Neuronal stem cell (in vitro differentiated cells): ENCODE results near the gene CFAP92.

Source experiments
- DNase-seq: peaks from one replicate; pipeline ENCODE4 v3.0.0-alpha.2; 2013; ENCODE audit warnings: low spot score
- H2AFZ ChIP-seq: one replicate; pipeline ENCODE4 v1.6.1; 2013; ENCODE audit warnings: mild to moderate bottlenecking, low read length, inconsistent platforms
- H2AK5ac ChIP-seq: 2 replicates; pipeline ENCODE4 v1.6.1; 2013; ENCODE audit warnings: low read depth, mild to moderate bottlenecking, inconsistent platforms, low read length, moderate library complexity, mixed read lengths
- H2BK120ac ChIP-seq: 2 replicates; pipeline ENCODE4 v1.6.1; 2013; ENCODE audit warnings: low read depth, mild to moderate bottlenecking, inconsistent platforms, low read length, moderate library complexity, mixed read lengths
- H2BK12ac ChIP-seq: one replicate; pipeline ENCODE4 v1.6.1; 2013; ENCODE audit warnings: low read length, inconsistent platforms
- H2BK15ac ChIP-seq: 2 replicates; pipeline ENCODE4 v1.6.1; 2013; ENCODE audit warnings: mild to moderate bottlenecking, low read length, inconsistent platforms, mixed read lengths
- H2BK5ac ChIP-seq: one replicate; pipeline ENCODE4 v1.6.1; 2013; ENCODE audit warnings: inconsistent platforms, mild to moderate bottlenecking, low read length, moderate library complexity
- H3K14ac ChIP-seq: one replicate; pipeline ENCODE4 v1.6.1; 2013; ENCODE audit warnings: low read length, inconsistent platforms
- H3K18ac ChIP-seq: 2 replicates; pipeline ENCODE4 v1.6.1; 2013; ENCODE audit warnings: low read length, inconsistent platforms
- H3K23ac ChIP-seq: 2 replicates; pipeline ENCODE4 v1.6.1; 2013; ENCODE audit warnings: low read depth, mild to moderate bottlenecking, mixed read lengths, low read length, inconsistent platforms; ENCODE audit not compliant: poor library complexity
- H3K27ac ChIP-seq: replicated peaks from 3 replicates; pipeline ENCODE4 v1.5.1; 2013; ENCODE audit warnings: low read length, inconsistent platforms
- H3K27me3 ChIP-seq, 3 experiments: 2 replicates each; pipeline ENCODE4 v1.6.1; 2013; ENCODE audit warnings: low read length in 3 of 3, mild to moderate bottlenecking in 2 of 3, inconsistent platforms in 1 of 3, low read depth in 1 of 3, mixed read lengths in 1 of 3, moderate library complexity in 1 of 3; ENCODE audit not compliant: control insufficient read depth in 3 of 3, insufficient read depth in 3 of 3
- H3K36me3 ChIP-seq, 2 donors: replicated peaks in 1 of 2; 2 replicates each; pipeline ENCODE4 v1.6.1; 2013; ENCODE audit warnings: low read length in 2 of 2; ENCODE audit not compliant: control insufficient read depth in 2 of 2, insufficient read depth in 2 of 2
- H3K4ac ChIP-seq: 2 replicates; pipeline ENCODE4 v1.6.1; 2013; ENCODE audit warnings: inconsistent platforms, mild to moderate bottlenecking, low read length, moderate library complexity
- H3K4me1 ChIP-seq, 2 donors: 1 replicate in 1 of 2; 2 replicates in 1 of 2; pipeline ENCODE4 v1.6.1; 2013; ENCODE audit warnings: low read length in 2 of 2, low read depth in 1 of 2; ENCODE audit not compliant: control insufficient read depth in 2 of 2, insufficient read depth in 1 of 2
- H3K4me2 ChIP-seq: one replicate; pipeline ENCODE4 v1.6.1; 2013; ENCODE audit warnings: mild to moderate bottlenecking, low read length, inconsistent platforms; ENCODE audit not compliant: insufficient read depth, poor library complexity, severe bottlenecking
- H3K4me3 ChIP-seq, 2 donors: 2 replicates each; pipeline ENCODE4 v1.5.1; 2013; ENCODE audit warnings: low read length in 2 of 2, mild to moderate bottlenecking in 2 of 2, inconsistent platforms in 1 of 2, moderate library complexity in 1 of 2
- H3K79me1 ChIP-seq: one replicate; pipeline ENCODE4 v1.6.1; 2013; ENCODE audit warnings: low read depth, mild to moderate bottlenecking, inconsistent platforms, low read length, moderate library complexity
- H3K9ac ChIP-seq: one replicate; pipeline ENCODE4 v1.6.1; 2013; ENCODE audit warnings: mild to moderate bottlenecking, low read depth, low read length, inconsistent platforms; ENCODE audit not compliant: poor library complexity
- H3K9me3 ChIP-seq, 2 donors: replicated peaks in 1 of 2; 2 replicates each; pipeline versions ENCODE3 to v1.6.1; 2013; ENCODE audit warnings: low read length in 2 of 2, mild to moderate bottlenecking in 2 of 2, inconsistent platforms in 1 of 2, low read depth in 1 of 2, mixed read lengths in 1 of 2, moderate library complexity in 1 of 2; ENCODE audit not compliant: control insufficient read depth in 2 of 2, insufficient read depth in 1 of 2
- H4K8ac ChIP-seq: one replicate; pipeline ENCODE4 v1.6.1; 2013; ENCODE audit warnings: low read depth, mild to moderate bottlenecking, inconsistent platforms, low read length, moderate library complexity
- H4K91ac ChIP-seq: one replicate; pipeline ENCODE4 v1.6.1; 2013; ENCODE audit warnings: low read length, low read depth, mild to moderate bottlenecking, inconsistent platforms; ENCODE audit not compliant: poor library complexity
- WGBS, 2 donors: extraction: QIAGEN DNeasy Blood & Tissue Kit; methylation state at CpG; one replicate each; pipeline ENCODE4 v1.1.7; 2013; ENCODE audit warnings: missing lambda C conversion rate in 2 of 2, mixed read lengths in 1 of 2; ENCODE audit not compliant: insufficient read length in 2 of 2, insufficient replicate concordance in 1 of 2; ENCODE audit errors: extremely low coverage in 2 of 2; 5-methylcytosine and 5-hydroxymethylcytosine counted together

CFAP92 gene

GRCh38 chr3:129013491-129013891, 19.6 kb upstream of the CFAP92 start:
- Histone ChIP-seq H3K27me3 (no peaks in the 10 kb centered on the region), H2BK15ac (no peak overlapping the region), H3K4me3 (no peak overlapping the region), H4K8ac (no peak overlapping the region), H3K9ac (no peak overlapping the region), H3K4me2 (no peak overlapping the region), H2AK5ac (no peak overlapping the region), H3K27ac (no peak overlapping the region), H3K23ac (no peak overlapping the region), H2BK5ac (no peak overlapping the region), H3K18ac (no peak overlapping the region), H3K36me3 (peaks cover 0 to 93% of the 10 kb centered on the region in 2 donors), H3K9me3 (no peaks in the 10 kb centered on the region), H2BK120ac (no peak overlapping the region), H3K4me1 (peaks cover 10 to 20% of the 10 kb centered on the region in 2 donors), H3K4ac (no peak overlapping the region), H2AFZ (no peak overlapping the region), H2BK12ac (no peak overlapping the region), H4K91ac (no peak overlapping the region), H3K14ac (no peak overlapping the region), H3K79me1 (no peaks in the 10 kb centered on the region)
- no peak for DNase-seq
- WGBS, 2 donors = no CpG with 5 or more reads among the region's 3 CpGs

GRCh38 chr3:129010310-129010956, 16.6 kb upstream of the CFAP92 start:
- H3K14ac ChIP-seq = peak overlapping the region; percentile 60
- no peaks in the 10 kb centered on the region for H3K79me1 ChIP-seq
- H4K8ac ChIP-seq = no peak overlapping the region
- H3K36me3 ChIP-seq = peaks cover 0 to 93% of the 10 kb centered on the region in 2 donors
- H2BK5ac ChIP-seq = peak overlapping the region; percentile 16
- no peak overlapping the region for H3K4me2 ChIP-seq
- no peak overlapping the region for H3K23ac ChIP-seq
- H3K27ac ChIP-seq = peak overlapping the region; percentile 44
- H4K91ac ChIP-seq = peak overlapping the region; percentile 73
- no peak for DNase-seq
- H3K4me1 ChIP-seq = peaks cover 10 to 11% of the 10 kb centered on the region in 2 donors
- H3K9ac ChIP-seq = peak overlapping the region; percentile 44
- WGBS, 2 donors = no CpG with 5 or more reads among the region's 9 CpGs
- H3K9me3 ChIP-seq = no peaks in the 10 kb centered on the region
- peak overlapping the region; percentile 92 for H2BK15ac ChIP-seq
- H3K18ac ChIP-seq = peak overlapping the region; percentile 94
- no peak overlapping the region for H3K4ac ChIP-seq
- peak overlapping the region; percentile 81 for H2BK120ac ChIP-seq
- H3K27me3 ChIP-seq = peaks cover 0 to 1% (median 0%) of the 10 kb centered on the region in 3 experiments
- peak overlapping the region; percentile 30 for H2AFZ ChIP-seq
- H3K4me3 ChIP-seq = no peak overlapping the region
- H2BK12ac ChIP-seq = no peak overlapping the region
- H2AK5ac ChIP-seq = peak overlapping the region; percentile 91

GRCh38 chr3:129009266-129009665, 15.4 kb upstream of the CFAP92 start:
- H2BK120ac ChIP-seq = no peak overlapping the region
- no peak overlapping the region for H3K23ac ChIP-seq
- H3K14ac ChIP-seq = no peak overlapping the region
- H3K4me3 ChIP-seq = no peak overlapping the region
- H4K8ac ChIP-seq = no peak overlapping the region
- no peak overlapping the region for H3K9ac ChIP-seq
- H3K4ac ChIP-seq = no peak overlapping the region
- DNase-seq = no peak
- H3K36me3 ChIP-seq = peaks cover 0 to 93% of the 10 kb centered on the region in 2 donors
- no peak overlapping the region for H2AFZ ChIP-seq
- H4K91ac ChIP-seq = no peak overlapping the region
- peaks cover 0 to 10% (median 0%) of the 10 kb centered on the region in 3 experiments for H3K27me3 ChIP-seq
- no peaks in the 10 kb centered on the region for H3K9me3 ChIP-seq
- no peak overlapping the region for H2AK5ac ChIP-seq
- no peak overlapping the region for H3K27ac ChIP-seq
- no peak overlapping the region for H3K18ac ChIP-seq
- WGBS, 2 donors = no CpG with 5 or more reads among the region's 2 CpGs
- H2BK15ac ChIP-seq = no peak overlapping the region
- H2BK5ac ChIP-seq = no peak overlapping the region
- no peak overlapping the region for H3K4me2 ChIP-seq
- no peak overlapping the region for H2BK12ac ChIP-seq
- no peaks in the 10 kb centered on the region for H3K79me1 ChIP-seq
- H3K4me1 ChIP-seq = peaks cover 11 to 15% of the 10 kb centered on the region in 2 donors

GRCh38 chr3:129007792-129008191, 13.9 kb upstream of the CFAP92 start:
- H2BK120ac ChIP-seq = no peak overlapping the region

More at GRCh38 chr3:129007792-129008191, 13.9 kb upstream of the CFAP92 start:
- Histone ChIP-seq H3K18ac (no peak overlapping the region), H3K4ac (no peak overlapping the region), H3K4me3 (no peak overlapping the region), H3K14ac (no peak overlapping the region), H3K9me3 (peaks cover 0 to 3% of the 10 kb centered on the region in 2 donors), H2BK5ac (no peak overlapping the region), H3K27ac (no peak overlapping the region), H2AFZ (no peak overlapping the region), H3K36me3 (peaks cover 0 to 83% of the 10 kb centered on the region in 2 donors), H4K91ac (no peak overlapping the region), H3K4me1 (peaks cover 11 to 22% of the 10 kb centered on the region in 2 donors), H3K9ac (no peak overlapping the region), H2BK15ac (no peak overlapping the region), H3K4me2 (no peak overlapping the region), H2BK12ac (no peak overlapping the region), H3K79me1 (peaks cover 2% of the 10 kb centered on the region), H2AK5ac (no peak overlapping the region), H3K23ac (no peak overlapping the region), H3K27me3 (peaks cover 0 to 23% (median 9%) of the 10 kb centered on the region in 3 experiments), H4K8ac (no peak overlapping the region)
- DNase-seq = no peak
- WGBS, 2 donors = no CpG with 5 or more reads among the region's 2 CpGs
